B cell (primary cell): ENCODE results near the gene CYP2D6.
"Not testable (repeated sequence)": the region's sequence is repeated elsewhere in the genome, so short reads cannot be mapped to it uniquely, and the experiment has no call there.

ENCODE experiments used
- EZH2 ChIP-seq: IDR thresholded peaks from 2 replicates; pipeline ENCODE4 v1.6.1; 2012; ENCODE audit warnings: borderline replicate concordance, low read depth, mild to moderate bottlenecking, moderate library complexity, low read length; ENCODE audit not compliant: insufficient read depth, poor library complexity, severe bottlenecking
- TF ChIP-seq, protein P1 (sequence below): fragments of 200-600 bp; IDR thresholded peaks from one replicate; pipeline ENCODE4 v1.8.0; 2022; ENCODE audit warnings: antibody characterized with exemption, mild to moderate bottlenecking

DNA sequence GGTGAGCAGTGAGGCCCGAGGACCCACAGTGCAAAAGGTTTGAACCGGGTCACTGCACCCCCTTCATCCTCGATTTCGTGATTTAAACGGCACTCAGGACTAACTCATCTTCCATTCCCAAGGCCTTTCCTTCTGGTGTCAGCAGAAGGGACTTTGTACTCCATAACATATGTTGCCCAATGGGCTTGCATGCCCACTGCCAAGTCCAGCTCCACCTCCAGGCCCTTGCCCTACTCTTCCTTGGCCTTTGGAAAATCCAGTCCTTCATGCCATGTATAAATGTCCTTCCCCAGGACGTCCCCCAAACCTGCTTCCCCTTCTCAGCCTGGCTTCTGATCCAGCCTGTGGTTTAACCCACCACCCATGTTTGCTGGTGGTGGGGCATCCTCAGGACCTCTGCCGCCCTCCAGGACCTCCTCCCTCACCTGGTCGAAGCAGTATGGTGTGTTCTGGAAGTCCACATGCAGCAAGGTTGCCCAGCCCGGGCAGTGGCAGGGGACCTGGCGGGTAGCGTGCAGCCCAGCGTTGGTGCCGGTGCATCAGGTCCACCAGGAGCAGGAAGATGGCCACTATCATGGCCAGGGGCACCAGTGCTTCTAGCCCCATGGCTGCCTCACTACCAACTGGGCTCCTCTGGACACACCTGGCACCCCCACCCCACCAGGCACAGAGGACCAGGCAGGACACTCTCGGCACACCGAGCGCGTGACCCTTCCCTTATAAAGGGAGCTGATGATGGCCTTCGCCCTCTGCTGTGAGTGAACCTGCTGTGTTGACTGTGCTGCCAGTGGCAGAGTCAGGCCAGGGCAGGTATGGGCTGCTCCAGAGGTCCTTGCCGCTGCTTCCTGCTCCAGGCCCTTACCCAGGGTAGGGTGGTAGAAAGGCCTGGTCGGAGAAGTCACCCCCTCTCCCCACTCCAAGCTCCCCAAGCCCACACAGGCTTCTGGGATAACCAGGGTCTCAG lies 13.5 kb upstream of the CYP2D6 start:
- TF ChIP-seq, protein P1, sequence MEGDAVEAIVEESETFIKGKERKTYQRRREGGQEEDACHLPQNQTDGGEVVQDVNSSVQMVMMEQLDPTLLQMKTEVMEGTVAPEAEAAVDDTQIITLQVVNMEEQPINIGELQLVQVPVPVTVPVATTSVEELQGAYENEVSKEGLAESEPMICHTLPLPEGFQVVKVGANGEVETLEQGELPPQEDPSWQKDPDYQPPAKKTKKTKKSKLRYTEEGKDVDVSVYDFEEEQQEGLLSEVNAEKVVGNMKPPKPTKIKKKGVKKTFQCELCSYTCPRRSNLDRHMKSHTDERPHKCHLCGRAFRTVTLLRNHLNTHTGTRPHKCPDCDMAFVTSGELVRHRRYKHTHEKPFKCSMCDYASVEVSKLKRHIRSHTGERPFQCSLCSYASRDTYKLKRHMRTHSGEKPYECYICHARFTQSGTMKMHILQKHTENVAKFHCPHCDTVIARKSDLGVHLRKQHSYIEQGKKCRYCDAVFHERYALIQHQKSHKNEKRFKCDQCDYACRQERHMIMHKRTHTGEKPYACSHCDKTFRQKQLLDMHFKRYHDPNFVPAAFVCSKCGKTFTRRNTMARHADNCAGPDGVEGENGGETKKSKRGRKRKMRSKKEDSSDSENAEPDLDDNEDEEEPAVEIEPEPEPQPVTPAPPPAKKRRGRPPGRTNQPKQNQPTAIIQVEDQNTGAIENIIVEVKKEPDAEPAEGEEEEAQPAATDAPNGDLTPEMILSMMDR = not testable (repeated sequence)
- TF ChIP-seq EZH2 = not testable (repeated sequence)
